Lower leg skin (tissue), 3 donors: ENCODE measurements around the gene GADD45GIP1.

Experiments
- CTCF ChIP-seq, 3 donors: fragments of 450-650 bp; IDR thresholded peaks; one replicate each; pipeline ENCODE4 v1.5.1; 2016; ENCODE audit warnings: antibody characterized with exemption in 3 of 3, mild to moderate bottlenecking in 3 of 3, moderate library complexity in 2 of 3
- POLR2A ChIP-seq, 2 donors: fragments of 450-650 bp; IDR thresholded peaks; one replicate each; pipeline ENCODE4 v1.6.1; 2016 to 2017; ENCODE audit warnings: antibody characterized with exemption in 2 of 2, mild to moderate bottlenecking in 1 of 2, moderate library complexity in 1 of 2

- TF ChIP-seq CTCF (IDR thresholded peaks at IDR 0.05) (no peak), POLR2A (IDR thresholded peaks at IDR 0.05) (no peak)
These were observed 27.6 kb upstream of the GADD45GIP1 start for GRCh38 chr19:12984683-12985048.
